Lower leg skin (tissue), 3 donors: ENCODE measurements around the gene PANX1.

Experiments used
- POLR2A ChIP-seq, 2 donors: fragments of 450-650 bp; IDR thresholded peaks; one replicate each; pipeline ENCODE4 v1.6.1; 2016 to 2017; ENCODE audit warnings: antibody characterized with exemption in 2 of 2, mild to moderate bottlenecking in 1 of 2, moderate library complexity in 1 of 2
- TF ChIP-seq, protein P1 (sequence below), 3 donors: fragments of 450-650 bp; IDR thresholded peaks; one replicate each; pipeline ENCODE4 v1.5.1; 2016; ENCODE audit warnings: antibody characterized with exemption in 3 of 3, mild to moderate bottlenecking in 3 of 3, moderate library complexity in 2 of 3

DNA sequence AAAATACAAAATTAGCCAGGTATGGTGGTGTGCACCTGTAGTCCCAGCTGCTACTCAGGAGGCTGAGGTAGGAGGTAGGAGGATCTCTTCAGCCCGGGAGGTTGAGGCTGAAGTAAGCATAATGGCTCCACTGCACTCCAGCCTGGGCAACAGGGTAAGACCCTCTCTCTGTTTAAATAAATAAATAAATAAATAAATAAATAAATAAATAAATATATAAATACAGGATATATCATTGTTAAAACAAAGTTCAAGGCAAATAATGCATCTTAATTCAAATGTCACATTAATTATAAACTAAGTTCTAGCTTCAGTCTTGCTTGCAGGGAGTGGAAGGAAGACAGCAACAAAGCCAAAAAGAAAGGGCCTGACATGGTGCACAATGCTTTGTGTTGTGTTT, 44.5 kb upstream of the PANX1 start:
- TF ChIP-seq, protein P1, sequence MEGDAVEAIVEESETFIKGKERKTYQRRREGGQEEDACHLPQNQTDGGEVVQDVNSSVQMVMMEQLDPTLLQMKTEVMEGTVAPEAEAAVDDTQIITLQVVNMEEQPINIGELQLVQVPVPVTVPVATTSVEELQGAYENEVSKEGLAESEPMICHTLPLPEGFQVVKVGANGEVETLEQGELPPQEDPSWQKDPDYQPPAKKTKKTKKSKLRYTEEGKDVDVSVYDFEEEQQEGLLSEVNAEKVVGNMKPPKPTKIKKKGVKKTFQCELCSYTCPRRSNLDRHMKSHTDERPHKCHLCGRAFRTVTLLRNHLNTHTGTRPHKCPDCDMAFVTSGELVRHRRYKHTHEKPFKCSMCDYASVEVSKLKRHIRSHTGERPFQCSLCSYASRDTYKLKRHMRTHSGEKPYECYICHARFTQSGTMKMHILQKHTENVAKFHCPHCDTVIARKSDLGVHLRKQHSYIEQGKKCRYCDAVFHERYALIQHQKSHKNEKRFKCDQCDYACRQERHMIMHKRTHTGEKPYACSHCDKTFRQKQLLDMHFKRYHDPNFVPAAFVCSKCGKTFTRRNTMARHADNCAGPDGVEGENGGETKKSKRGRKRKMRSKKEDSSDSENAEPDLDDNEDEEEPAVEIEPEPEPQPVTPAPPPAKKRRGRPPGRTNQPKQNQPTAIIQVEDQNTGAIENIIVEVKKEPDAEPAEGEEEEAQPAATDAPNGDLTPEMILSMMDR (IDR thresholded peaks at IDR 0.05) = no peak
- TF ChIP-seq POLR2A (IDR thresholded peaks at IDR 0.05) = no peak
